ENCODE data around the gene ZFYVE1.

The ZFYVE1 gene

GRCh38 chr14:72986214-72986613, 40.7 kb downstream of the ZFYVE1 start:
- in situ Hi-C loops (cut with HindIII; ENCODE audit: low sequenced_read_pairs) = no loop called here

GRCh38 chr14:72982146-72982708, 44.7 kb downstream of the ZFYVE1 start:
- DNase-seq (ENCODE audit: low read depth) = no peak
- H3K4me3 ChIP-seq (ENCODE audit: low read depth, low read length) = no peak overlapping the region
- no peak for TF ChIP-seq CTCF (IDR thresholded peaks at IDR 0.05; ENCODE audit: low read depth, low read length, missing control alignments)
- in situ Hi-C loops (cut with HindIII; ENCODE audit: low sequenced_read_pairs) = no loop called here

More at GRCh38 chr14:72986214-72986613, 40.7 kb downstream of the ZFYVE1 start:
- H3K4me3 ChIP-seq (ENCODE audit: low read depth, low read length) = no peak overlapping the region
- DNase-seq (ENCODE audit: low read depth) = no peak
- no peak for TF ChIP-seq CTCF (IDR thresholded peaks at IDR 0.05; ENCODE audit: low read depth, low read length, missing control alignments)

- no peak for DNase-seq (ENCODE audit: low read depth)
- in situ Hi-C loops (cut with HindIII; ENCODE audit: low sequenced_read_pairs) = no loop called here
- no peak for TF ChIP-seq CTCF (IDR thresholded peaks at IDR 0.05; ENCODE audit: low read depth, low read length, missing control alignments)
These were observed 46.0 kb downstream of the ZFYVE1 start for GRCh38 chr14:72980863-72981262.

GRCh38 chr14:72978856-72979255, 48.0 kb downstream of the ZFYVE1 start:
- TF ChIP-seq CTCF (IDR thresholded peaks at IDR 0.05; ENCODE audit: low read depth, low read length, missing control alignments) = no peak

More at GRCh38 chr14:72980863-72981262, 46.0 kb downstream of the ZFYVE1 start:
- H3K4me3 ChIP-seq (ENCODE audit: low read depth, low read length) = no peak overlapping the region

GRCh38 chr14:72975770-72976169, 51.1 kb downstream of the ZFYVE1 start:
- no peak for DNase-seq (ENCODE audit: low read depth)
- TF ChIP-seq CTCF (IDR thresholded peaks at IDR 0.05; ENCODE audit: low read depth, low read length, missing control alignments) = no peak
- H3K4me3 ChIP-seq (ENCODE audit: low read depth, low read length) = no peak overlapping the region
- in situ Hi-C loops (cut with HindIII; ENCODE audit: low sequenced_read_pairs) = no loop called here

More at GRCh38 chr14:72978856-72979255, 48.0 kb downstream of the ZFYVE1 start:
- no peak for DNase-seq (ENCODE audit: low read depth)
- in situ Hi-C loops (cut with HindIII; ENCODE audit: low sequenced_read_pairs) = no loop called here
- H3K4me3 ChIP-seq (ENCODE audit: low read depth, low read length) = no peak overlapping the region

- in situ Hi-C loops (cut with HindIII; ENCODE audit: low sequenced_read_pairs) = no loop called here
- DNase-seq (ENCODE audit: low read depth) = no peak
- TF ChIP-seq CTCF (IDR thresholded peaks at IDR 0.05; ENCODE audit: low read depth, low read length, missing control alignments) = no peak
- H3K4me3 ChIP-seq (ENCODE audit: low read depth, low read length) = no peak overlapping the region
These were observed 52.2 kb downstream of the ZFYVE1 start for GRCh38 chr14:72974661-72975060.

All from astrocyte of the cerebellum (primary cell).